GM18502 (cell line): ENCODE data around the gene ANKRD62.
"Not testable (repeated sequence)": the region's sequence is repeated elsewhere in the genome, so short reads cannot be mapped to it uniquely, and the experiment has no call there.

Experiments
- ATAC-seq: cut with Tn5 transposase; IDR thresholded peaks from one replicate; pipeline ENCODE4 v1.9.1; 2021; ENCODE audit warnings: mild to moderate bottlenecking; ENCODE audit not compliant: unreplicated experiment, poor library complexity

The ANKRD62 gene

DNA sequence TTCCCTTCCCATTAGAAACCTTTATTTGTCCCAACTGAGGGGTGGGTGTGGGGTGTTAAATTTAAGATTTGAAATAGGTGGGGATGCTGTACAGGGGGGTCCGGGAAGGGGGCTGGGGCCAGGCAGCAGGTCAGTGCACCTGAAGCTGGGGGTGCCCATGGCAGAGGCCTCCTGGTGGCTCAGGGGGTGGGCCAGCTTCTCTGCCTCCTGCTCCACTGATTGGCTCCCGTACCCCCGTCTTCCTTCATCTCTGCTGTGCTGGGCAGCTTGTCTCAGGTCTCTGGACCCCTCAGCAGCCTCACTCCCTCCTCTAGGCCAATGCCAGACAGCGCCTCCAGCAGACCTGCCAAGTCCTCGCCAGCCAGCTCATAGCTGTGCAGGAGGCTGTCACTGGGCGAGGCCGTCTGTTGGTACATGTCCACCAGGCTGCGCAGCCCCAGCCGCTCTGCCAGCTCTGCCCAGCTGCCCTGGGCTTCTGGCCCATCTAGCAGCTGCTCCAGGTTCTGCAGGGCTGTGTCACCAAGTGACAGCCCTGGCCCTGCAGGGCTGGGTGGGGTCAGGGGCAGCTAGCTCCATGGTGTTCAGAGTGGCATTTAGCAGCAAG lies 2.0 kb upstream of the ANKRD62 start:
- ATAC-seq = no peak

DNA sequence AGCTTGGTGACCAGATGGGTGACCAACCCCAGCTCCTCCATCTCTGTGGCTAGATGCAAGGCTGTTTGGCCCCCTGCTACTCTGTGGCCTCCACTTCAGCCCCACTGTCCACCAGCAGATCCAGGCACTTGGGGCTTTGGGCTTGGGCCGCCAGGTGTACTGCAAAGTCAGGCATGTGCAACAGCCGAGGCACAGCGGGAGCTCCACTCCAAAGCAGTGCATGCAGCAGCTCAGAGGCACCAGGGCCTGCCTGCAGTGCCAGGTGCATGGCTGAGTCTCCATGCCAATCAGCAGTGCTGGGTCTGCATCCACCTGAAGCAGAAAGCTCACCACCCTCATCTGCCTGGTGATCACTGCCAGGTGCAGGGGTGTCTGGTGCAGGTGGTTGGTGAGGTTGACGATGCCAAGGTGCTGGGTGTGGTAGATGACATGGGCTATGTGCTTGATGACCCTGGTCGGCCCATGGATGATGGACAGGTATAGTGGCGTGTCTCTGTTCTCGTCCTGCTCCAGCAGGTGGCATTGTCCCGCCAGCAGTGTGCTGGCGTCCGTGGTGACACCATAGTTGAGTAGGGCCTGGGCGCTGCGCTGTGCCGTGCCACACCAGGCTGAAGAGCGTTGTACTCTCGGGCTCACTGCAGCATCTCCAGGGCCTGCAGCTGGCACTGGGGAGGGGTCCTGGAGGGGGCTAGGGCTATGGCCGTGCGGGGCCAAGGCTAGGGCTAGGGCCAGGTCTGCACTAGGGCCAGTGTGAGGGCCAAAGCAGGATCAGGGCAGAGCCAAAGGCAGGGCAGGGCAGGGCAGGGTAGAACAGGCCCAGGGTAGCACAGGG lies 1.0 kb upstream of the ANKRD62 start:
- no peak for ATAC-seq

GRCh38 chr18:12098374-12098773 lies 4.7 kb downstream of the ANKRD62 start:
- peak; percentile 46 for ATAC-seq

DNA sequence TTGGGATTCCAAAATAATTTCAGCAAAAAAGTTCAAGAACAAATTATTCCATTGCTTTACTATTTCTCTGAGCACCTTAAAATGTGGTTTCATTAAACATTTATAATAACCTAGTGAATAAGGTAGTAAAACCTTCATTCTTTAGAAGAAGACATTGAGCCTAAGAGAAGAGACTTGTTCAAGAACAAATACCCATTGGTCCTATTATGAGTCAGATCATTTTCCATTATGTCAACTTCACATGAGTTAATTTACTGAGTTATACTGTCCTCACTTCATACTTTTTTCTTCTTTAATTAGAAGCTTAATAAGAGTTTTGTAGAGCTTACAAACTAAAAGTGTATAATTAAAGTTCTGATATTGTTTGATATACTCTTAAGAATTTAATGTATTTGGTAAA lies 5.5 kb downstream of the ANKRD62 start:
- no peak for ATAC-seq

GRCh38 chr18:12101266-12101665 lies 7.6 kb downstream of the ANKRD62 start:
- no peak for ATAC-seq

DNA sequence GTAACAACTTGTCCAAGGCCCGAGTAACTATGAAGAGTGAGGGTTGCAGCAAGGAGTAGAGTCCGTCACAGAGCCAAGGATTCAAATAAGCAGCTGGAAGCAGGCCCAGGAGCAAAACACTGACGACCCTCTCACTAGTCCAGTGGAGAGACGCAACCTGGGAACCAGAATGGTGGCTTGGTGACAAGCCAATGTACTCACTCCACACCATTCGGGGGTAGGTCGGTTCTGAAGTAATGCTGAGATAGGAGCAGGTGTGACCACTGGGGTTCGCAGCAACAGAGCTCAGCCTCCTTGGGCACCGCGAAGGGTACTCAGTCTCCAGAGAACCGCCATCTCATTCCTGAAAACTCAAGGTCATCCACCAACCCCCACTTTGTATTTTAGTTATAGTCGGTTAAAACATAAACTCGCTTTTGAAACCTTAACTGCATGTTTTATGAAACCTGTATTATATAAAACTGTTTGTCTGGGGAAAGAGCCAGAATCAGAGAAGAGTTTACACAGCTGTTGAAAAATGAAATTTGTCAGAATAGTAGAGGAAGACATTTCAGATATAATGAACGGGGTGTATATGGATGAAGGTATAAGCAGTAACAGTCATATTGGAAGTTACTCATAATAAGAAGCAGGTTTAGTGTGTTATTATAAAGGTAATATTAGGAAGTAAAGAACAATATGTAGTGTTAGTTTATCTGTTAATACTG lies 8.6 kb downstream of the ANKRD62 start:
- ATAC-seq = no peak

GRCh38 chr18:12106471-12106870 lies 12.8 kb downstream of the ANKRD62 start:
- ATAC-seq = no peak

GRCh38 chr18:12109836-12110235 lies 16.2 kb downstream of the ANKRD62 start:
- no peak for ATAC-seq

DNA sequence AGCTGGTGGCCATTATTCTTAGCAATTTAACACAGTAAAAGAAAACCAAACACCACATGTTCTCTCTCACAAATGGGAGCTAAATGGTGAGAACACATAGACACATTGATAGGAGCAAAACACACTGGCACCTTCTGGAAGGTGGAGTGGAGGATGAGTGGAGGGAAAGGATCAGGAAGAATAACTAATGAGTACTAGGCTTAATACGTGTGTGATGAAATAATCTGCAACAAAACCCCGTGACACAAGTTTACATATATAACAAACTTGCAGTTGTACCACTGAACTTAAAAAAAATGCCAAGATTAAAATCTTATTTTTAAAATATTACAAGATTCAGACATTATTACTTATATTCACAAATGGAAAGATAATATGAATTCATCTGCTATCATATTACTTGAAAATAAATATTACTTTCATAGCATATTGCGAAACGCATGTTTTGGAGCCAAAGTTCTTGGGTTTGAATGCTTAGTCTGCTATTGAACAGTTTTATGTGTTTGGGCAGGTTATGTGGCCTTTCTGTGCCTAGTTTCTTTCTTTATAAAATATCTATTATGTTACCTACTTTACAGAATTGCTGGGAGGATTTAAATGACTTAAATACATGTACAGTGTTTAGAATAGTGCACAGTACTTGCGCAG lies 20.5 kb downstream of the ANKRD62 start:
- ATAC-seq = no peak

- no peak for ATAC-seq
Measured at GRCh38 chr18:12119358-12119757, 25.7 kb downstream of the ANKRD62 start.

DNA sequence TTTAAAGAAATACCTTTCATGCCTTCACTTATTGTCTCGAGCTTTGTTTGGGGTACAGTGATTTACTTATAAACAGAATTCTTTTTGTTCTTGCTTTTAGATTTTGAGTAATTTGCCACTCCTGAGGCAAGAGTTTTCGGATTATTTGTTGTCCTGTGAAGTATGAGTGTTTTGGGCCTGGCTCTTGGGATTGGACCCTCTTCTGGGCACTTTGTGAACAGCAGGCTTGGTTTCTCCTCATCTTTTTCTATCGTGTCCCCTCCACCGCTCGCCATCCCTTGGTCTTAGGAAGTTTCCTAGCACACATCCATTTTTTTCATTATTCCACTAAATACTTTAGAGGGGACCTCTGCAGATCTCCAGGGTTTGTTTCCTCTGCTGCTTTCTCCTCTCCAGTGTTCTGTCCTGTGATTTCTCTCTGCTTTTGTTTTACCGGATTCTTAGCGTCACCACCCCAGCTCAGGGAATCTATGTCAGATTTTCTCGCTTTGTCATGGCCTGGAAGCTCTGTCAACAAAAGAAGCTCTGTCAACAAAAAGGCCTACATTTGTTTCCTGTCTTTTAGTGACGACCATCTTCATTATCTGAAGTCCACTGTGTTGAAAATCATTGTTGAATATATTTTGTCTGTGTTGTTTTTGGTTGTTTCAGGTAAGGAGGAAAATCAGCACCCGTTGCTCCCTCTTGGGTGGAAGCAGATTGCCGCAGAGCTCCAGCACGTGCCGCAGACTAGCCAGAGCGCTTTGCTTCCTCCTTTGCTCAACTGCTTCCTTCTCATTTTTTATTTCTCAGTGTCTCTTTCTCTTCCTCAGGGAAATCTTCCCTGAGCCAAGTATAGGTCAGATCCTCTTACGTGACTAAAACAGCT lies 27.8 kb downstream of the ANKRD62 start:
- ATAC-seq = no peak

DNA sequence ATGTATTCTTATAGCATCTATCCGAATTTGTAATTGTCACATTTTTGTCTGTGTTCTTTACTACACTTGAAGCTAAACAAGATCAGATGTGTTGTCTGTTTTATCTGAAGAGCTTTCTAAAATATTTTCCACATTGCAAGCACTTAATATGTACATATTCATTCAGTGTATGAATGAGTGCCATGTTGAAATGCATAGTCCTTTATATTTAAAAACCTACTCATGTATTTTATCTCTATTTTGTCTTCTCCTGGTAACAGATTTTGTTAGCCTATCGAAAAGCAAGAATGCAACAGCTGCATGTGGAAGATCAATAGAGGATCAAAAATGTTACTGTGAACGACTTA lies 28.4 kb downstream of the ANKRD62 start:
- not testable (repeated sequence) for ATAC-seq

DNA sequence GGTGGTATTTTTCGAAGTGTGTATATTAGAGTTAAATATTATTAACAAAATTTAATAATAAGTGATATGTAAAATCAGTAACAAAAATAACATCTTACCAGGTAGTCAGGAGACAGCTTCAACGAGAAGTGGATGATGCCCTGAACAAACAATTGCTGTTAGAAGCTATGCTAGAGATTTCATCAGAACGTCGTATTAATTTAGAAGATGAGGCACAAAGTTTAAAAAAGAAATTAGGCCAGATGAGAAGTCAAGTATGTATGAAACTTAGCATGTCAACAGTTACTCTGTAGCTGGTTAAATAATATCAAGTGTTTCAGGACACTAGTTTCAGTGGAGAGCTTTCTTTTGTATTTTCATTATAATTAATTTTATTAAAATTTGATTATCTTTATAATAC lies 34.0 kb downstream of the ANKRD62 start:
- not testable (repeated sequence) for ATAC-seq

GRCh38 chr18:12138831-12139230 lies 45.2 kb downstream of the ANKRD62 start:
- not testable (repeated sequence) for ATAC-seq

DNA sequence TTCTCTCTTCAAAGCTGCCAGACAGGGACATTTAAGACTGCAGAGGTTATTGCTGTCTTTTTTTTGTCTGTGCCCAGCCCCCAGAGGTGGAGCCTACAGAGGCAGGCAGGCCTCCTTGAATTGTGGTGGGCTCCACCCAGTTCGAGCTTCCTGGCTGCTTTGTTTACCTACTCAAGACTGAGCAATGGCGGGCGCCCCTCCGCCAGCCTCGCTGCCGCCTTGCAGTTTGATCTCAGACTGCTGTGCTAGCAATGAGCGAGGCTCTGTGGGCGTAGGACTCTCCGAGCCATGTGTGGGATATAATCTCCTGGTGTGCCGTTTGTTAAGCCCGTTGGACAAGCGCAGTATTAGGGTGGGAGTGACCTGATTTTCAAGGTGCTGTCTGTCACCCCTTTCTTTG lies 47.2 kb downstream of the ANKRD62 start:
- ATAC-seq = not testable (repeated sequence)

DNA sequence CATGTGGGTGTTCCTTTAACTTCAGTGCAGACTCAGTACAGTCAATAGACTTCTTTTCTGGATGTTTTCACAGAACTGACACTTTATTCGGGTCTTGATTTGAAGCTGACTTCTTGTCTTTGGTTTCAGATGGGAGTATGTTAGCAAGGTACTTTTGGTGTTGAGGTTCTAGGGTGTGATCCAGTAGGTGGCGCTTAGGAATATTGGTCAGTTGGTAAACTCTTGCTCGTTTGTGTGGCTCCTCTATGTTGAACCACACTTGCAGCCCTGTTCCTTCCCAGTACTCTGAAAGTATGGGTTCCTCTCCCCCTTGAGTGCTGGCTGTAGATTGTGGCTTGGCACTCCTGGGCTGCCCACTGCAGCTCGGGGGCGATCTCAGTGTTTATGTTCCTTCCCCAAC lies 48.1 kb downstream of the ANKRD62 start:
- not testable (repeated sequence) for ATAC-seq

DNA sequence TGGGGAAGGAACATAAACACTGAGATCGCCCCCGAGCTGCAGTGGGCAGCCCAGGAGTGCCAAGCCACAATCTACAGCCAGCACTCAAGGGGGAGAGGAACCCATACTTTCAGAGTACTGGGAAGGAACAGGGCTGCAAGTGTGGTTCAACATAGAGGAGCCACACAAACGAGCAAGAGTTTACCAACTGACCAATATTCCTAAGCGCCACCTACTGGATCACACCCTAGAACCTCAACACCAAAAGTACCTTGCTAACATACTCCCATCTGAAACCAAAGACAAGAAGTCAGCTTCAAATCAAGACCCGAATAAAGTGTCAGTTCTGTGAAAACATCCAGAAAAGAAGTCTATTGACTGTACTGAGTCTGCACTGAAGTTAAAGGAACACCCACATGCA lies 55.8 kb downstream of the ANKRD62 start:
- ATAC-seq = not testable (repeated sequence)

DNA sequence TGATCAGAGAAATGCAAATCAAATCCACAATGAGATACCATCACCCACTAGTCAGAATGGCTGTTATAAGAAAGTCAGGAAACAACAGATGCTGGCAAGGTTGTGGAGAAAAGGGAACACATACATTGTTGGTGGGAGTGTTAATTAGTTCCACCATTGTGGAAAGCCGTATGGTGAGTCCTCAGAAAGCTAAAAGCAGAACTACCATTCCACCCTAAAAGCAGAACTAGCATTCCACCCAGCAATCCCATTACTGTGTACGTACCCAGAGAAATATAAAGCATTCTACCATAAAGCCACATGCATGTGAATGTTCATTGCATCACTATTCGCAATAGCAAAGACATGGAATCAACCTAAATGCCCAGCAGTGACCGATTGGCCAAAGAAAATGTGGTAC lies 60.7 kb downstream of the ANKRD62 start:
- ATAC-seq = no peak

DNA sequence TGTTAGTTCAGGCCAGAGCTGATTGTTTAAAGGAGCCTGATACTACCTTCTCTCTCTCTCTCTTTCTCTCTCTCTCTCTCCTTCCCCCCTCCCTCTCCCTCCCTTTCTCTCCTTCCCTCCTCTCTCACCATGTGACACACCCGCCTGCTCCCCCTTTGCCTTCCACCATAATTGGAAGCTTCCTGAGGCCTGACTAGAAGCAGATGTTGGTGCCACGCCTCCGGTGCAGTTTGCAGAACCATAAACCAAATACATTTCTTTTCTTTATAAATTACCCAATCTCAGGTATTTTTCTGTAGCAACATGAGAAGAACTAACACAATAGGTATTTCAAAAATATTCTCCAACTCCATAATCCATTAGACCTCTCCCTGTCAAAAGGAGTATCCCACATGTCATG lies 62.4 kb downstream of the ANKRD62 start:
- no peak for ATAC-seq

DNA sequence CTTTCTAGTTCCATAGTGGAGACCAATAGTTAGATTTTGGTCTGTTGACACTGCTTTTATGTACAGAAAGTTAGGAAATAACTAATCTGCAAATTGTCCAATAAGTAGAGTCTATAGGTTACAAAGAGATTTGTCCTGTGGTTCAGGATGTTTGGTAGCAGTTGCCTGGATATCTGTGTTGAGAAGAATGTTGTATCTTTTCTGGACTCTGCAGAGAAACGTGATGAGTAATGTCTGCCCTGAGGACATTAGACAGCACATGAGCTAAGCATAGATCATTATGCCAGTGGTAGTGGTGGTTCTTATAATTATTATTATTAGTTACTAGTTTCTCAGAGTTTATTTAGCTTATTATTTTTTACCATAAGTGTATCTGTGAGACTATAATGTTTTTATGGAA lies 65.8 kb downstream of the ANKRD62 start:
- ATAC-seq = no peak
